GM12878 (cell line): Measurements from ENCODE around the gene CD52. TPM values are rescaled to one million over a fixed set of nuclear protein-coding genes. Genes with fewer than 3 reads are reported as not detected.

ENCODE experiments used
- ATAC-seq: fragments of 200-7000 bp; cut with Tn5 transposase; 3 replicates; pipeline ENCODE4 v1.9.1; 2020; ENCODE audit warnings: mild to moderate bottlenecking, moderate library complexity
- BruUV-seq: library from RNA; stranded (reverse); fragments of 400-500 nt; replicated peaks from 2 replicates; lab custom pipeline; 2021; lab: Mats Ljungman, UMichigan
- CTCF ChIA-PET: fragments of 300-600 bp; sonication (Branson Sonifier 250); formaldehyde crosslinking; extraction: SDS; loops from one replicate; lab custom pipeline; 2021; ENCODE audit warnings: inconsistent platforms; lab: Yijun Ruan, JAX
- POLR2A ChIA-PET: fragments of 350-600 bp; formaldehyde crosslinking; extraction: SDS; loops from one replicate; lab custom pipeline; 2021; ENCODE audit warnings: inconsistent platforms; lab: Charles Lee
- RAD21 ChIA-PET: fragments of 300-600 bp; sonication (Branson Sonifier 250); formaldehyde crosslinking; loops from one replicate; lab custom pipeline; 2023; ENCODE audit warnings: antibody characterized with exemption; ENCODE audit not compliant: unreplicated experiment; lab: Charles Lee
- SMC1A ChIA-PET: fragments of 300-600 bp; sonication (Branson Sonifier 250); formaldehyde crosslinking; loops from one replicate; lab custom pipeline; 2023; ENCODE audit not compliant: unreplicated experiment, uncharacterized antibody; lab: Charles Lee
- DNase-seq: peaks from one replicate; pipeline ENCODE4 v3.0.0-alpha.2; 2011; ENCODE audit warnings: low read depth, low spot score
- FAIRE-seq: peaks from 3 replicates; lab custom pipeline; 2011; peaks lifted over from hg19 to GRCh38; lab: Jason Lieb, UNC
- H2AFZ ChIP-seq: 2 replicates; pipeline ENCODE4 v1.6.0; 2011; ENCODE audit warnings: low read depth, low read length, control low read depth; ENCODE audit not compliant: control insufficient read depth
- H3K27ac ChIP-seq: 2 replicates; pipeline ENCODE4 v1.5.1; 2011; ENCODE audit warnings: control low read depth; ENCODE audit not compliant: control insufficient read depth, insufficient read depth
- H3K27me3 ChIP-seq, 2 experiments: replicated peaks in 1 of 2; 2 replicates each; pipeline versions ENCODE4 v1.6.0 to v1.6.1; 2011; ENCODE audit warnings: low read length in 1 of 2; ENCODE audit not compliant: control insufficient read depth in 2 of 2, insufficient read depth in 2 of 2
- H3K36me3 ChIP-seq, 2 experiments: 2 replicates each; pipeline ENCODE4 v1.5.1; 2011; ENCODE audit warnings: low read length in 1 of 2; ENCODE audit not compliant: control insufficient read depth in 2 of 2, insufficient read depth in 2 of 2
- H3K4me1 ChIP-seq: 2 replicates; pipeline ENCODE4 v1.6.1; 2011; ENCODE audit warnings: mild to moderate bottlenecking, low read length, moderate library complexity, mixed read lengths; ENCODE audit not compliant: control insufficient read depth, insufficient read depth
- H3K4me2 ChIP-seq: 2 replicates; pipeline ENCODE4 v1.6.0; 2011; ENCODE audit warnings: control low read depth; ENCODE audit not compliant: control insufficient read depth, insufficient read depth
- H3K4me3 ChIP-seq: fragments of 200-600 bp; sonication (generic); 2 replicates; pipeline ENCODE4 v1.5.1; 2016
- H3K79me2 ChIP-seq: 2 replicates; pipeline ENCODE4 v1.6.0; 2011; ENCODE audit warnings: low read length; ENCODE audit not compliant: control insufficient read depth, insufficient read depth
- H3K9ac ChIP-seq: 2 replicates; pipeline ENCODE4 v1.8.0; 2011; ENCODE audit warnings: low read length, control low read depth, mixed read lengths; ENCODE audit not compliant: control insufficient read depth, insufficient read depth
- H3K9me3 ChIP-seq: replicated peaks from 3 replicates; pipeline ENCODE4 v1.5.1; 2011; ENCODE audit warnings: mild to moderate bottlenecking, low read length; ENCODE audit not compliant: control insufficient read depth, insufficient read depth
- H4K20me1 ChIP-seq: 2 replicates; pipeline ENCODE4 v1.6.0; 2011; ENCODE audit not compliant: control insufficient read depth, insufficient read depth
- BMI1 ChIP-seq: fragments of 450-650 bp; IDR thresholded peaks from 2 replicates; pipeline ENCODE4 v1.6.1; 2016; ENCODE audit warnings: mild to moderate bottlenecking, moderate library complexity, borderline replicate concordance
- HDAC6 ChIP-seq: fragments of 200-600 bp; sonication (generic); IDR thresholded peaks from one replicate; pipeline ENCODE4 v1.8.0; 2017; ENCODE audit warnings: antibody characterized with exemption; ENCODE audit not compliant: unreplicated experiment
- SREBF2 ChIP-seq: IDR thresholded peaks from 2 replicates; pipeline ENCODE4 v1.6.1; 2012; ENCODE audit warnings: mild to moderate bottlenecking, low read length
- ZBTB40 ChIP-seq: fragments of 450-650 bp; IDR thresholded peaks from 2 replicates; pipeline ENCODE4 v1.6.1; 2016; ENCODE audit warnings: mild to moderate bottlenecking, moderate library complexity, borderline replicate concordance
- WGBS: methylation state at CpG from one replicate; pipeline ENCODE4 v1.1.6; 2016; ENCODE audit warnings: low lambda C conversion rate; ENCODE audit not compliant: insufficient replicate concordance, insufficient coverage; ENCODE audit errors: missing lambda C conversion rate; 5-methylcytosine and 5-hydroxymethylcytosine counted together
- in situ Hi-C: fragments of 300-500 bp; cut with MboI; formaldehyde crosslinking; loops from 9 replicates; pipeline ENCODE4 v1.14.3; 2018; ENCODE audit warnings: mixed read lengths
- intact Hi-C: fragments of 100-400 bp; cut with micrococcal nuclease; formaldehyde crosslinking; loops from one replicate; pipeline ENCODE4 v1.14.2; 2022; ENCODE audit not compliant: unreplicated experiment
- polyA plus RNA-seq, 11 experiments: library from polyadenylated mRNA; depleted of rRNA in 4 of 11; unstranded in 6 of 11; stranded (reverse) in 5 of 11; fragments of >200 nt; fragmentation: Nextera tagmentation in 4 of 11; fragmentation: Illumina TruSeq in 1 of 11; extraction: Ambion mirVana in 4 of 11; extraction: Trizol in 1 of 11; gene quantifications; 1 replicate in 1 of 11; 2 replicates in 10 of 11; pipeline versions ENCODE4 v1.2.1 to v1.2.3, GENCODE V29; 2011 to 2016; ENCODE audit warnings: inconsistent platforms in 2 of 11, missing spikeins in 2 of 11, low read depth in 1 of 11
- total RNA-seq, 4 experiments: library from RNA; depleted of rRNA in 3 of 4; stranded (reverse); fragments of >200 nt in 3 of 4; fragmentation: Illumina TruSeq in 1 of 4; extraction: Trizol in 1 of 4; gene quantifications; 2 replicates each; pipeline versions ENCODE4 v1.2.1 to v1.2.3, GENCODE V29; 2013 to 2021

CD52 gene
- total and polyA plus RNA-seq, 10 of the 15 experiments (the other 5 are each of a cell fraction or from before 2014, with no cell fraction given), result 237 to 2,736 (median 532) TPM

- H3K36me3 ChIP-seq, result no peaks in the 10 kb centered on the region
- FAIRE-seq (no peak), DNase-seq (no peak), ATAC-seq (no peak)
- no peak overlapping the region for H2AFZ ChIP-seq
- in situ Hi-C loops, result no loop called here
- no peaks in the 10 kb centered on the region for H3K4me1 ChIP-seq
- no peak for TF ChIP-seq HDAC6
- no peak for TF ChIP-seq BMI1
- TF ChIP-seq ZBTB40, result no peak
- TF ChIP-seq SREBF2, result no peak
- ChIA-PET CTCF (interaction anchor here (1.0 kb wide), 1 partner anchor 26 kb away, joined by 3 read pairs; no protein-coding TSS in a partner anchor), POLR2A (interaction anchor here (0.6 kb wide), 1 partner anchor 11 kb away, joined by 5 read pairs; no protein-coding TSS in a partner anchor), SMC1A (interaction anchor here (0.6 kb wide), 1 partner anchor 117 kb away, joined by 3 read pairs; no protein-coding TSS in a partner anchor), RAD21 (no interaction called here)
- WGBS, result 48% methylated on average over 11 of the region's 12 CpGs
- no peak overlapping the region for H3K9ac ChIP-seq
- H4K20me1 ChIP-seq, result no peaks in the 10 kb centered on the region
- H3K79me2 ChIP-seq, result no peaks in the 10 kb centered on the region
- H3K27me3 ChIP-seq, result no peaks in the 10 kb centered on the region
- BruUV-seq, result no TSS peak
- no peak overlapping the region for H3K4me3 ChIP-seq
- no peak overlapping the region for H3K27ac ChIP-seq
- H3K4me2 ChIP-seq, result no peak overlapping the region
- intact Hi-C loops, result no loop called here
- H3K9me3 ChIP-seq, result no peaks in the 10 kb centered on the region
Observed at GRCh38 chr1:26351590-26352337, 34.0 kb downstream of the CD52 start.
